Loucy (cell line): ENCODE results near the gene LMOD1.

Experiments
- EZH2phosphoT487 ChIP-seq: fragments of 200-600 bp; IDR thresholded peaks from 2 replicates; pipeline ENCODE4 v1.6.1; 2018; ENCODE audit warnings: antibody characterized with exemption, mild to moderate bottlenecking, moderate library complexity, borderline replicate concordance
- TF ChIP-seq, protein P1 (sequence below): fragments of 200-600 bp; sonication (generic); conservative IDR thresholded peaks from 2 replicates; pipeline ENCODE4 v1.5.1; 2014; ENCODE audit warnings: mild to moderate bottlenecking, antibody characterized with exemption, low read length

GRCh38 chr1:201941420-201942128, 4.8 kb downstream of the LMOD1 start:
- TF ChIP-seq EZH2phosphoT487 = no peak
- TF ChIP-seq, protein P1, sequence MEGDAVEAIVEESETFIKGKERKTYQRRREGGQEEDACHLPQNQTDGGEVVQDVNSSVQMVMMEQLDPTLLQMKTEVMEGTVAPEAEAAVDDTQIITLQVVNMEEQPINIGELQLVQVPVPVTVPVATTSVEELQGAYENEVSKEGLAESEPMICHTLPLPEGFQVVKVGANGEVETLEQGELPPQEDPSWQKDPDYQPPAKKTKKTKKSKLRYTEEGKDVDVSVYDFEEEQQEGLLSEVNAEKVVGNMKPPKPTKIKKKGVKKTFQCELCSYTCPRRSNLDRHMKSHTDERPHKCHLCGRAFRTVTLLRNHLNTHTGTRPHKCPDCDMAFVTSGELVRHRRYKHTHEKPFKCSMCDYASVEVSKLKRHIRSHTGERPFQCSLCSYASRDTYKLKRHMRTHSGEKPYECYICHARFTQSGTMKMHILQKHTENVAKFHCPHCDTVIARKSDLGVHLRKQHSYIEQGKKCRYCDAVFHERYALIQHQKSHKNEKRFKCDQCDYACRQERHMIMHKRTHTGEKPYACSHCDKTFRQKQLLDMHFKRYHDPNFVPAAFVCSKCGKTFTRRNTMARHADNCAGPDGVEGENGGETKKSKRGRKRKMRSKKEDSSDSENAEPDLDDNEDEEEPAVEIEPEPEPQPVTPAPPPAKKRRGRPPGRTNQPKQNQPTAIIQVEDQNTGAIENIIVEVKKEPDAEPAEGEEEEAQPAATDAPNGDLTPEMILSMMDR = no peak
